ENCODE results near the gene NTN3.

- no peak for TF ChIP-seq CTCF (IDR thresholded peaks at IDR 0.05; ENCODE audit: low read depth, low read length, poor library complexity, severe bottlenecking)
- no peak for TF ChIP-seq EZH2phosphoT487 (IDR thresholded peaks at IDR 0.05; ENCODE audit: borderline replicate concordance, low read length)
These were observed 3.8 kb downstream of the NTN3 start, which contains the start of gene TBC1D24 for GRCh38 chr16:2474877-2475412.
